Measurements from ENCODE around the gene PA2G4.

DNA sequence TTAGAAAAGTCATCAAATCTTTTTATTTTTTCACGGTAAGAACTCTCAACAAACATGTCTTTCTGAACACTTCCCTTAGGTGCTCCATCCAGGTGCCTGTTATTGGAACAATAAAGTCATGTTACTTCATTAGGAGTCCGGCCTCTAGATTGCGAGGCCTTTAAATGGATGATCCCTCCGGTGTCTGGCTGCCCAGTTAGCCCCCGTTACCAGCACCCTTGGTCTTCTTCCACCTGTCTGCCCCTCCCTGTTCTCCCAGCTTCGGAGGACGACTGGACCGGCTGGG lies 593 bp upstream of the PA2G4 start:
- TF ChIP-seq GATA2 (IDR thresholded peaks at IDR 0.05; ENCODE audit: low read depth, low read length) (no peak), GATA3 (IDR thresholded peaks at IDR 0.05; ENCODE audit: low read depth, low read length) (no peak)

Data from SH-SY5Y (cell line).